ENCODE data around the gene CTNNA3.

The CTNNA3 gene

GRCh38 chr10:67306588-67307205 lies 389.3 kb downstream of the CTNNA3 start:
- H3K4me3 ChIP-seq (ENCODE audit: low read length), result no peak overlapping the region
- DNase-seq (ENCODE audit: low read depth), result no peak
- peak; percentile 60 for TF ChIP-seq CTCF (conservative IDR thresholded peaks at IDR 0.05; ENCODE audit: low read depth, low read length)

- TF ChIP-seq CTCF (conservative IDR thresholded peaks at IDR 0.05; ENCODE audit: low read depth, low read length), result no peak
- no peak overlapping the region for H3K4me3 ChIP-seq (ENCODE audit: low read length)
- DNase-seq (ENCODE audit: low read depth), result no peak
Measured at GRCh38 chr10:67302701-67303100, 393.3 kb downstream of the CTNNA3 start.

- TF ChIP-seq CTCF (conservative IDR thresholded peaks at IDR 0.05; ENCODE audit: low read depth, low read length), result no peak
- DNase-seq (ENCODE audit: low read depth), result no peak
- no peak overlapping the region for H3K4me3 ChIP-seq (ENCODE audit: low read length)
Measured at GRCh38 chr10:67299761-67300160, 396.2 kb downstream of the CTNNA3 start.

DNA sequence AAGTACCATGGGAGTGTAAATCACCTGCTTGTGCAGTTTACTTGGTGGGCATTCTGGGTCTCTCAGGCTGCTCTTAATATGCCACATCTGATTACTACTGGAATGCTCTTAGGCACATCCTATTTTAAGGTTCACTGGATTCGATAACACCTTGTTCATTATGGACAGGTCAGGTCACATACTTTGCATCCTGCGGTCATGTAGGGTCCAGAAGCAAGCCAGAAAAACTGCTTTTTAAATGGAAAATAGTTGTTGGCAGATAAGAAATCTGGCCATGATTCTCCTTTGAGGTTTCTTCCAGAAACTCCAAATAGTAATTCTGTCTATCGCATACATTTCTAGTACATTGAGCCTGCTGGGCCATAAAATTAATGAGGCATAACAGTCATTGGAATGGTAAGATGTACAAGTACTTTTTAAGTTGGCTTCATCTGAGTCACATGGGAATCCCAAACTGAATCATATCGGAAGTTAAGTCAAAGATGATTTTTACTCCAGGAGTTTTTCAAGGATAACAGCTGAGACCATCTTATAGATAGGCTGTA lies 398.3 kb downstream of the CTNNA3 start:
- no peak for DNase-seq (ENCODE audit: low read depth)
- H3K4me3 ChIP-seq (ENCODE audit: low read length), result no peak overlapping the region
- TF ChIP-seq CTCF (conservative IDR thresholded peaks at IDR 0.05; ENCODE audit: low read depth, low read length), result no peak

DNA sequence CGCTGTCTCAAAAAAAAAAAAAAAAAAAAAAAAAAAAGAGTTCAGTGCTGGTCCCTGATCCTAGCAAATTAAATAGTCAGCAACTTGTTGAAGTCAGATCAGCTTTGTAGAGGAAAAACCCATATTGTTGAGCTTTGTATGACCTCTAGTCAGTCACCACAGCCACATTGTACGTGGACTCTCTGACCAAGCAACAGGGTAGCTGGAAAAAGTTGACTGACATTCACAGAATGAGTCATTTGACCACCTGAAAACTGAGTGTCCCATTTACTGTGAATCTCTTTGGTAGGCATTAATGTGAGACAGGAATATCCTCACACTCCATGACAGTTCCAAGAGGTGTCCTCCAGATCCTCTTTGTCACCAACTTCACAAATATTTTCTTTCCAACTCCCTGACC lies 399.1 kb downstream of the CTNNA3 start:
- no peak for DNase-seq (ENCODE audit: low read depth)
- no peak overlapping the region for H3K4me3 ChIP-seq (ENCODE audit: low read length)
- TF ChIP-seq CTCF (conservative IDR thresholded peaks at IDR 0.05; ENCODE audit: low read depth, low read length), result no peak

- DNase-seq (ENCODE audit: low read depth), result no peak
- no peak for TF ChIP-seq CTCF (conservative IDR thresholded peaks at IDR 0.05; ENCODE audit: low read depth, low read length)
- H3K4me3 ChIP-seq (ENCODE audit: low read length), result no peak overlapping the region
Measured at GRCh38 chr10:67288688-67289410, 407.1 kb downstream of the CTNNA3 start.

- peak; percentile 26 for TF ChIP-seq CTCF (conservative IDR thresholded peaks at IDR 0.05; ENCODE audit: low read depth, low read length)
- DNase-seq (ENCODE audit: low read depth), result no peak
Measured at GRCh38 chr10:67284589-67284988, 411.4 kb downstream of the CTNNA3 start.

More at GRCh38 chr10:67284589-67284988, 411.4 kb downstream of the CTNNA3 start:
- no peak overlapping the region for H3K4me3 ChIP-seq (ENCODE audit: low read length)

Data from retinal pigment epithelial cell (primary cell).